GM06990 (cell line): Measurements from ENCODE around the gene TCF19.
"Not testable (repeated sequence)": the region's sequence is repeated elsewhere in the genome, so short reads cannot be mapped to it uniquely, and the experiment has no call there.

Source experiments
- DNase-seq: peaks from one replicate; pipeline ENCODE4 v3.0.0-alpha.2; 2011; ENCODE audit not compliant: insufficient read length; ENCODE audit errors: extremely low read depth
- H3K27me3 ChIP-seq: replicated peaks from 2 replicates; pipeline ENCODE4 v1.6.0; 2011; ENCODE audit warnings: low read length; ENCODE audit not compliant: control insufficient read depth, insufficient read depth
- H3K36me3 ChIP-seq: 2 replicates; pipeline ENCODE4 v1.5.1; 2011; ENCODE audit warnings: low read length; ENCODE audit not compliant: control insufficient read depth, insufficient read depth
- H3K4me3 ChIP-seq: replicated peaks from 2 replicates; pipeline ENCODE4 v1.5.1; 2011; ENCODE audit warnings: low read depth, mild to moderate bottlenecking, control low read depth, low read length
- TF ChIP-seq, protein P1 (sequence below): IDR thresholded peaks from 2 replicates; pipeline ENCODE4 v1.5.1; 2011; ENCODE audit warnings: low read length, control low read depth, mild to moderate bottlenecking, inconsistent platforms; ENCODE audit not compliant: insufficient read depth, poor library complexity, severe bottlenecking

TCF19 gene

DNA sequence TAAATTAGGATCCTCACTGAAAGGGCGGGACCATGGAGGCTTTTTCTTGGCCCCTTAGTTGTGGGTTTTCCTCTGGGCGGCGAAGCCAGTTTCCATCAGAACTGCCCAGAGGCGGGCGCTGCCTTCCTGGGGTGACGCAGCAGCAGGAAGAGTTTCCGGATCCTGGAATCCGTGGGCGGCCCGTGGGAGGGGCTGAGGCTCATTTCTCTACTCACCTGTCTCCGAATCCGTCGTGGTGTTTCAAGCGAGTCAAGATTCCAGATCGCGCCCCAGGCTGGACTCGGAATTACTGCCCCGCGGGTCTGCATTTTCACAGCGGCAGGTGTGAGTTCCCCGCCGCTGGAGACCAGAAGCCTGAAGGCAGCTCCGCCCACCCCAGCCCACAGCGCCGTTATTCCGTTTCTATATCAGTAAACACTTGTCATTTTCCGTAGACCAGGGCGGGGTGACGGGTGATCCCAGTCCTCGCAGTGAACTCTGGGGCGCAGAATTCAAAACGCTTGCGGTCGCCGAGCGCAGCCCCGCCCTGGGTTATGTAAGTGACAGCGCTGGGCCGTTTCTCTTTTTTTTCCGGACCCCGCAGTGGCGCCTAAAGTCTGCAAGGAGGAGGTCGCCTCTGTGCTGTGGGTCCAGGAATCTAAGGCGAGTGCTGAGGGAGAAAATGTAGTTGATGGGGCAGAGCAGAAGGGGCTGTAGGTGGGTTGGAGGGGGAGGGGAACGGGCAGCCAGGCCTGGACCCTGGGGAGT, 39.3 kb downstream of the TCF19 start:
- peak; percentile 91 for DNase-seq
- TF ChIP-seq, protein P1, sequence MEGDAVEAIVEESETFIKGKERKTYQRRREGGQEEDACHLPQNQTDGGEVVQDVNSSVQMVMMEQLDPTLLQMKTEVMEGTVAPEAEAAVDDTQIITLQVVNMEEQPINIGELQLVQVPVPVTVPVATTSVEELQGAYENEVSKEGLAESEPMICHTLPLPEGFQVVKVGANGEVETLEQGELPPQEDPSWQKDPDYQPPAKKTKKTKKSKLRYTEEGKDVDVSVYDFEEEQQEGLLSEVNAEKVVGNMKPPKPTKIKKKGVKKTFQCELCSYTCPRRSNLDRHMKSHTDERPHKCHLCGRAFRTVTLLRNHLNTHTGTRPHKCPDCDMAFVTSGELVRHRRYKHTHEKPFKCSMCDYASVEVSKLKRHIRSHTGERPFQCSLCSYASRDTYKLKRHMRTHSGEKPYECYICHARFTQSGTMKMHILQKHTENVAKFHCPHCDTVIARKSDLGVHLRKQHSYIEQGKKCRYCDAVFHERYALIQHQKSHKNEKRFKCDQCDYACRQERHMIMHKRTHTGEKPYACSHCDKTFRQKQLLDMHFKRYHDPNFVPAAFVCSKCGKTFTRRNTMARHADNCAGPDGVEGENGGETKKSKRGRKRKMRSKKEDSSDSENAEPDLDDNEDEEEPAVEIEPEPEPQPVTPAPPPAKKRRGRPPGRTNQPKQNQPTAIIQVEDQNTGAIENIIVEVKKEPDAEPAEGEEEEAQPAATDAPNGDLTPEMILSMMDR = no peak
- peak overlapping the region; percentile 74 for H3K4me3 ChIP-seq
- H3K27me3 ChIP-seq = no peaks in the 10 kb centered on the region
- no peaks in the 10 kb centered on the region; the same call in 1 of the 2 replicates for H3K36me3 ChIP-seq

DNA sequence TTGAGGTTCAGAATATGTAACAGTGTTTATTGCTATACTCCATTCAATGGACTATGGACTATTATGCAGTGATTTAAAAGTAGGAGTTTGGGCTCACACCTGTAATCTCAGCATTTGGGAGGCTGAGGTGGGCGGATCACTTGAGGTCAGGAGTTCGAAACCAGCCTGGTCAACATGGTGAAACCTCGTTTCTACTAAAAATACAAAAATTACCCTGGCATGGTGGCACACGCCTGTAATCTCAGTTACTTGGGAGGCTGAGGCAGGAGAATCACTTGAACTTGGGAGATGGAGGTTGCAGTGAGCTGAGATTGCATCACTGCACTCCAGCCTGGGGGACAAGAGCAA, 40.7 kb downstream of the TCF19 start:
- not testable (repeated sequence) for DNase-seq

DNA sequence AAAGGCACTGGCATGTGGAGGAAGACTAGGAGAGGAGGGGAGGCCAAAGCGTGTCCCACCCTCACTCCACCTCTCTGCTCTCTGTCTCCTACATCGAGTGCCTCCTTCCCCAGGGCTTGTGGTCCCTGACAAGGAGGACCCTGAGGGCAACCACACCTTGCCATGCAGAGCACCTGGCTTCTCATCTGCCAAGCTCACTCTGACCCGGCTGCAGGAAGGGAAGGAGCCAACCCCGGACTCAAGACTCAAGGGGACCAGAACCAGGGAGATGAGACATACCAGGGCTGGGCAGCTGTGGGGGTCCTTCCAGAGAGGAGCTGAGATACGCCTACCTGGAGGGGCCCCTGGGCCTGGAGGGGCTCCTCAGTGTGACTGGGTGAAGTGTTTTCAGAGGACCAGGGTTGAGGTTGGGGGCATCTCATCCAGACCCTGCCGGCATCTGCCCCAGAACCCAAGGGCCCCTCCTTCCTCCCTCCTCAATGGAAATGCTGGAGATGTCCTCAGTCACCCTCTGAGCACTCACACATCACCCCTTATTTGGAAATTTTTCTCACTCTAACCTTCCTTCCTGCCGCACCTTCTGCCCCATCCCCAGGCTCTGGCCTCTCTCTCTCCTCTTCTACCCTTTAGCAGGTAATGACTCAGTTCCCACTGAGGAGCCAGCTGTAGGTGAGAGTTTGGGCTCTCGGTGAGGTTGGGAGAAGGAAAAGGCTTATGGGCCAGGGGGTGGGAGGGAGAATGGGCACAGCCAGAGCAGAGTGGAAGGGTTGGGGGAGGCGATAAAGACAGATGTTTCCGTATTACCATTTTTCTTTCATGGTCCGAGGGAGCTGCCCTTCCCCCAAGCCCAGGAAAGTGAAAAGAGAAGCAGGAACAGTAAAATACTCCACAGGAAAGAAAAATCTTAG, 44.1 kb downstream of the TCF19 start:
- H3K27me3 ChIP-seq = no peaks in the 10 kb centered on the region
- DNase-seq = no peak
- H3K4me3 ChIP-seq = peak overlapping the region; percentile 32
- TF ChIP-seq, protein P1 = no peak
- no peaks in the 10 kb centered on the region; the same call in 1 of the 2 replicates for H3K36me3 ChIP-seq

More for the DNA sequence above, 40.7 kb downstream of the TCF19 start:
- not testable (repeated sequence) for H3K27me3 ChIP-seq, H3K36me3 ChIP-seq
- H3K4me3 ChIP-seq = peak overlapping the region; percentile 74

DNA sequence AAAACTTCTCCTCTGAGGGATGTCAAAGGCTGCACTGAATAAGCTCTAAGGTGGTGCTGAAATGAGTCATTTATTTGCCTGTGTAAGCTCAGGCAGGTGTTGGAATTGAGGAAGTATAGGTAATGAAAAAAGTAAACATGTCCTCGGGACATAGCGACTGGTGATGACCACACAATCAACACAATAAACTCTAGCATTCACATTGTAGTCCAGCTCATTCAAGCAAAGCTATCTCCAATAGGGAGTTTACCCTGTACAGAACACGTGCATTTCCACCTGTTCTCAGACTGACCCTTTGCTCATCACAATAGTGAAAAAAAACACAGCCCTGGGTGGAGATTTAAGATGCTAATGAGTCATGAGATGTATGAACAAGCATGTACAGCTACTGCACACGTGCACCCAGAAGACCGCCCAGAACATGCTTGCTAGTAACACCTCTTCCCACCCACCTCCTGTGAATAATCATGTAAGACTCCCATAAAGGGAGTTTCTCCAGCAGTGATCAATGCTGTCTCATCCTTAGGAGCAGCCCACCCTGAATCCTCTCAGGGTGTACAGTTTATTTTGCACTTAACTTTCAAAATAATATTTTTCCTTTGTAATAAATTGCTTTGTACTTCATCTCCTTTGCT, 45.1 kb downstream of the TCF19 start:
- Histone ChIP-seq H3K27me3 (no peaks in the 10 kb centered on the region), H3K4me3 (peak overlapping the region; percentile 59), H3K36me3 (no peaks in the 10 kb centered on the region; the same call in 1 of the 2 replicates)
- peak; percentile 71 for DNase-seq
- TF ChIP-seq, protein P1 = no peak

DNA sequence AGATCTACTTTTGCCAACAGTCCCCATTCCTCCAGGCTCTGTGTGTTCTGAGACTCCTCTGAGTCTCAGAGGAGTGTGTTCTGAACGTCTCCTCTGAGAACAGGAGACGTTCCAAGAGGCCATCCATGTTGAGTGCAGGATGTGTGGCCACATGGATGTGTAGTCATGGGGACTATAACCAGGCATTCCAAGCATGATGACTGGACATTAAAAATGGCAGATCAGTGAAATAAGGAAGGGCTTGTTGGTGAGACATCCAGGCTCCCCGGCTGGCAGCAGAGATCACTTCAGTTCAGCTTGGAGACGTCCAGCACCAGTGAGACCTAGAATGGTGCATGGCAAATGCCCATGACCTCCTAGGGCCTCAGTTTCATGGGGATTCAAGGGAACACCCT, 46.4 kb downstream of the TCF19 start:
- TF ChIP-seq, protein P1 = no peak
- no peaks in the 10 kb centered on the region; the same call in 1 of the 2 replicates for H3K36me3 ChIP-seq
- H3K4me3 ChIP-seq = peak overlapping the region; percentile 23; the same call in 1 of the 2 replicates
- no peaks in the 10 kb centered on the region for H3K27me3 ChIP-seq
- DNase-seq = no peak

DNA sequence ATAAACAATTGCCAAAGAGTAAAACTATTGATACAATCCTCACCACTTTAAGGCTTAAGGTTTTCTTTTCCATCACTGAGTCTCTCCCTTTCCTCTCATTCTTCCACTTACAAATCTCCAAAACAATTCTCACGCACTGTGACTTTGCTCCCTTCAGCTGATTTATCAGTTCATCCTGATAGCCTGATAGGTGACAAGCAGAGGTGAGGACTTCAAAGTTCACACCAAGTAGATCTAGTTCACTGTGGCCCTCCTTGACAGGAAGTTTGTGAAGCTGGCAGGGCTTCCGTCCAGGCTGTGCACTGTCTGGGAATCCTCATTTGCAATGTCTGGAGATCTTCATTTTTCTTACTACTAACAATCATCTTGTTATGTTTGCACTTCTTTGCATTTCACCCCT, 47.2 kb downstream of the TCF19 start:
- Histone ChIP-seq H3K4me3 (no peak overlapping the region), H3K36me3 (no peaks in the 10 kb centered on the region; the same call in 1 of the 2 replicates), H3K27me3 (no peaks in the 10 kb centered on the region)
- no peak for DNase-seq
- TF ChIP-seq, protein P1 = no peak
